Measurements from ENCODE around the gene VASP. TPM values are rescaled to one million over a fixed set of nuclear protein-coding genes. Genes with fewer than 3 reads are reported as not detected.
A peak's percentile ranks its signal among the peaks of the same experiment; 100 is the strongest.

Gene VASP
- total and polyA plus RNA-seq, 2 of the 13 experiments (the other 11 are each of a cell fraction or from before 2014, with no cell fraction given) = 41.8 to 67.1 TPM

DNA sequence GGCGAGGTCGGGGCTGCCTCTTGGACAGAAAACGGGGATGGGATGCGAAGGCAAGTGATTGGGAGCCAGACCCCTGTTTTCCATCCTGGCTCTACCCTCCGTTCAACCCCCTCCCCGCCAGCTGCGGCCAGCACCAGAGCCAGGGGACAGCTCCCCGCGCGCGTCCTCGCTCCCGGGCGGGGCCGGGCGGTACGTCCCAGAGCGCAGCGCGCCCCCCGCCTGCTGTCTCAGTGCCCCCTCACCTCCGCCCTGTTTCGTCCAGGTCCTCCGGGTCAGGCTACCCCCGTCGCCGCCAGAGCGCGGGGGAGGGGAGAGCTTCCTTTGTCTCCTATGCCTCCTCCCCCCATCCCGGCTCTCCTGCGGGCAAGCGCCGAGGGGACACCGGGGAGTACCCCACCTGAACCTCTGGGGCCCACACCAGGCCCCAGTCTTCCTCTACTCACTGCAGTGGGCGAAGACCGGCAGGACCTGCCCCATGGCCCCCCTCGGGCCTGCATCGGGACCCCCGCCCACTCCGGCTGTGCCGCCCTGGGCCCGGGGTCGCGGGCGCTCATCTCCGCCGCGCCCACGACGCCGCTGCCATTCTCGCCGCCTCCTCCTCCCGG lies 10.8 kb upstream of the VASP start (continued):
- TF ChIP-seq, protein P1, sequence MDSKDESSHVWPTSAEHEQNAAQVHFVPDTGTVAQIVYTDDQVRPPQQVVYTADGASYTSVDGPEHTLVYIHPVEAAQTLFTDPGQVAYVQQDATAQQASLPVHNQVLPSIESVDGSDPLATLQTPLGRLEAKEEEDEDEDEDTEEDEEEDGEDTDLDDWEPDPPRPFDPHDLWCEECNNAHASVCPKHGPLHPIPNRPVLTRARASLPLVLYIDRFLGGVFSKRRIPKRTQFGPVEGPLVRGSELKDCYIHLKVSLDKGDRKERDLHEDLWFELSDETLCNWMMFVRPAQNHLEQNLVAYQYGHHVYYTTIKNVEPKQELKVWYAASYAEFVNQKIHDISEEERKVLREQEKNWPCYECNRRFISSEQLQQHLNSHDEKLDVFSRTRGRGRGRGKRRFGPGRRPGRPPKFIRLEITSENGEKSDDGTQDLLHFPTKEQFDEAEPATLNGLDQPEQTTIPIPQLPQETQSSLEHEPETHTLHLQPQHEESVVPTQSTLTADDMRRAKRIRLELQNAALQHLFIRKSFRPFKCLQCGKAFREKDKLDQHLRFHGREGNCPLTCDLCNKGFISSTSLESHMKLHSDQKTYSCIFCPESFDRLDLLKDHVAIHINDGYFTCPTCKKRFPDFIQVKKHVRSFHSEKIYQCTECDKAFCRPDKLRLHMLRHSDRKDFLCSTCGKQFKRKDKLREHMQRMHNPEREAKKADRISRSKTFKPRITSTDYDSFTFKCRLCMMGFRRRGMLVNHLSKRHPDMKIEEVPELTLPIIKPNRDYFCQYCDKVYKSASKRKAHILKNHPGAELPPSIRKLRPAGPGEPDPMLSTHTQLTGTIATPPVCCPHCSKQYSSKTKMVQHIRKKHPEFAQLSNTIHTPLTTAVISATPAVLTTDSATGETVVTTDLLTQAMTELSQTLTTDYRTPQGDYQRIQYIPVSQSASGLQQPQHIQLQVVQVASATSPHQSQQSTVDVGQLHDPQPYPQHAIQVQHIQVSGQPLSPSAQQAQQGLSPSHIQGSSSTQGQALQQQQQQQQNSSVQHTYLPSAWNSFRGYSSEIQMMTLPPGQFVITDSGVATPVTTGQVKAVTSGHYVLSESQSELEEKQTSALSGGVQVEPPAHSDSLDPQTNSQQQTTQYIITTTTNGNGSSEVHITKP (CRISPR knock-in tag; IDR thresholded peaks at IDR 0.05; ENCODE audit: low read depth) = 0 out of 2 replicates have a peak, but pooled peaks have one; percentile 44
- TF ChIP-seq ZBTB20 (CRISPR knock-in tag; IDR thresholded peaks at IDR 0.05; ENCODE audit: borderline replicate concordance, low read depth) (0 out of 2 replicates have a peak, but pooled peaks have one; percentile 77), ARHGAP35 (CRISPR knock-in tag; IDR thresholded peaks at IDR 0.05; ENCODE audit: borderline replicate concordance) (peak; percentile 77), KLF12 (CRISPR knock-in tag; IDR thresholded peaks at IDR 0.05; ENCODE audit: borderline replicate concordance) (peak; percentile 65; the same call in 1 of the 2 replicates), MAZ (IDR thresholded peaks at IDR 0.05; ENCODE audit: borderline replicate concordance, low read depth, low read length) (peak; percentile 72; the same call in 1 of the 2 replicates), MAZ (CRISPR knock-in tag; IDR thresholded peaks at IDR 0.05; ENCODE audit: low read depth) (peak; percentile 84)
- TF ChIP-seq, protein P2, sequence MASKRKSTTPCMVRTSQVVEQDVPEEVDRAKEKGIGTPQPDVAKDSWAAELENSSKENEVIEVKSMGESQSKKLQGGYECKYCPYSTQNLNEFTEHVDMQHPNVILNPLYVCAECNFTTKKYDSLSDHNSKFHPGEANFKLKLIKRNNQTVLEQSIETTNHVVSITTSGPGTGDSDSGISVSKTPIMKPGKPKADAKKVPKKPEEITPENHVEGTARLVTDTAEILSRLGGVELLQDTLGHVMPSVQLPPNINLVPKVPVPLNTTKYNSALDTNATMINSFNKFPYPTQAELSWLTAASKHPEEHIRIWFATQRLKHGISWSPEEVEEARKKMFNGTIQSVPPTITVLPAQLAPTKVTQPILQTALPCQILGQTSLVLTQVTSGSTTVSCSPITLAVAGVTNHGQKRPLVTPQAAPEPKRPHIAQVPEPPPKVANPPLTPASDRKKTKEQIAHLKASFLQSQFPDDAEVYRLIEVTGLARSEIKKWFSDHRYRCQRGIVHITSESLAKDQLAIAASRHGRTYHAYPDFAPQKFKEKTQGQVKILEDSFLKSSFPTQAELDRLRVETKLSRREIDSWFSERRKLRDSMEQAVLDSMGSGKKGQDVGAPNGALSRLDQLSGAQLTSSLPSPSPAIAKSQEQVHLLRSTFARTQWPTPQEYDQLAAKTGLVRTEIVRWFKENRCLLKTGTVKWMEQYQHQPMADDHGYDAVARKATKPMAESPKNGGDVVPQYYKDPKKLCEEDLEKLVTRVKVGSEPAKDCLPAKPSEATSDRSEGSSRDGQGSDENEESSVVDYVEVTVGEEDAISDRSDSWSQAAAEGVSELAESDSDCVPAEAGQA (IDR thresholded peaks at IDR 0.05; ENCODE audit: low read depth) = no peak
- TF ChIP-seq, protein P2 (CRISPR knock-in tag; IDR thresholded peaks at IDR 0.05; ENCODE audit: borderline replicate concordance) = 0 out of 2 replicates have a peak, but pooled peaks have one; percentile 64
- TF ChIP-seq, protein P3, sequence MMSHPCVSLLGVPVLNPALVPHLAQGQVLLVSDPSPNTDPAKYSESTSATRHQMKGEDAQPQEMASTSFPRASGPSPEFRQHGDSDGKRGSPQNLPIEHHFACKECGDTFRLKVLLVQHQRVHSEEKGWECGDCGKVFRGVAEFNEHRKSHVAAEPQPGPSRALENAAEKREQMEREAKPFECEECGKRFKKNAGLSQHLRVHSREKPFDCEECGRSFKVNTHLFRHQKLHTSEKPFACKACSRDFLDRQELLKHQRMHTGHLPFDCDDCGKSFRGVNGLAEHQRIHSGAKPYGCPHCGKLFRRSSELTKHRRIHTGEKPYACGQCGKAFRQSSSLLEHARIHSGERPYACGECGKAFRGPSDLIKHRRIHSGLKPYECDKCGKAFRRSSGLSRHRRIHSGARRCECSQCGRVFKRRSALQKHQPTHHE (CRISPR knock-in tag; IDR thresholded peaks at IDR 0.05; ENCODE audit: borderline replicate concordance) = 0 out of 2 replicates have a peak, but pooled peaks have one; percentile 44
- TF ChIP-seq, protein P4, sequence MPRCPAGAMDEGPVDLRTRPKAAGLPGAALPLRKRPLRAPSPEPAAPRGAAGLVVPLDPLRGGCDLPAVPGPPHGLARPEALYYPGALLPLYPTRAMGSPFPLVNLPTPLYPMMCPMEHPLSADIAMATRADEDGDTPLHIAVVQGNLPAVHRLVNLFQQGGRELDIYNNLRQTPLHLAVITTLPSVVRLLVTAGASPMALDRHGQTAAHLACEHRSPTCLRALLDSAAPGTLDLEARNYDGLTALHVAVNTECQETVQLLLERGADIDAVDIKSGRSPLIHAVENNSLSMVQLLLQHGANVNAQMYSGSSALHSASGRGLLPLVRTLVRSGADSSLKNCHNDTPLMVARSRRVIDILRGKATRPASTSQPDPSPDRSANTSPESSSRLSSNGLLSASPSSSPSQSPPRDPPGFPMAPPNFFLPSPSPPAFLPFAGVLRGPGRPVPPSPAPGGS (CRISPR knock-in tag; IDR thresholded peaks at IDR 0.05) = peak; percentile 47; the same call in 1 of the 2 replicates
- TF ChIP-seq, protein P5, sequence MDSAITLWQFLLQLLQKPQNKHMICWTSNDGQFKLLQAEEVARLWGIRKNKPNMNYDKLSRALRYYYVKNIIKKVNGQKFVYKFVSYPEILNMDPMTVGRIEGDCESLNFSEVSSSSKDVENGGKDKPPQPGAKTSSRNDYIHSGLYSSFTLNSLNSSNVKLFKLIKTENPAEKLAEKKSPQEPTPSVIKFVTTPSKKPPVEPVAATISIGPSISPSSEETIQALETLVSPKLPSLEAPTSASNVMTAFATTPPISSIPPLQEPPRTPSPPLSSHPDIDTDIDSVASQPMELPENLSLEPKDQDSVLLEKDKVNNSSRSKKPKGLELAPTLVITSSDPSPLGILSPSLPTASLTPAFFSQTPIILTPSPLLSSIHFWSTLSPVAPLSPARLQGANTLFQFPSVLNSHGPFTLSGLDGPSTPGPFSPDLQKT (CRISPR knock-in tag; IDR thresholded peaks at IDR 0.05; ENCODE audit: borderline replicate concordance) = no peak
